Fibroblast of lung (primary cell): ENCODE measurements around the gene SLC5A5.

Source experiments
- CTCF ChIP-seq, 2 donors: IDR thresholded peaks in 1 of 2; conservative IDR thresholded peaks in 1 of 2; 1 replicate in 1 of 2; 2 replicates in 1 of 2; pipeline ENCODE4 v1.5.1; 2011 to 2012; ENCODE audit warnings: low read length in 2 of 2, control low read depth in 1 of 2, inconsistent platforms in 1 of 2, low read depth in 1 of 2, mild to moderate bottlenecking in 1 of 2
- EZH2 ChIP-seq: IDR thresholded peaks from 2 replicates; pipeline ENCODE4 v1.5.1; 2012; ENCODE audit warnings: low read length, control low read depth, mild to moderate bottlenecking; ENCODE audit errors: missing control alignments

GRCh38 chr19:17889609-17890214, 18.0 kb downstream of the SLC5A5 start:
- TF ChIP-seq CTCF (conservative IDR thresholded peaks at IDR 0.05 in 1 of 2, IDR thresholded peaks at IDR 0.05 in 1 of 2; ENCODE audit: low read depth in 1 of 2, low read length in 2 of 2) = no peak
- no peak for TF ChIP-seq EZH2
